GM23338 (cell line): ENCODE results near the gene FAM222A. TPM values are rescaled to one million over a fixed set of nuclear protein-coding genes. Genes with fewer than 3 reads are reported as not detected.

Source experiments
- ATAC-seq: fragments of 200-7000 bp; cut with Tn5 transposase; 3 replicates; pipeline ENCODE4 v1.9.1; 2020
- DNase-seq: peaks from one replicate; pipeline ENCODE4 v3.0.0-alpha.2; 2015; ENCODE audit warnings: low spot score
- H2AFZ ChIP-seq: fragments of 200-600 bp; sonication (generic); 2 replicates; pipeline ENCODE4 v1.8.0; 2016; ENCODE audit warnings: antibody characterized with exemption, mild to moderate bottlenecking, moderate library complexity
- H3F3A ChIP-seq: fragments of 200-600 bp; sonication (generic); replicated peaks from 2 replicates; pipeline ENCODE4 v1.8.0; 2017; ENCODE audit warnings: antibody characterized with exemption, mixed run types, low read depth
- H3K27ac ChIP-seq: fragments of 200-600 bp; sonication (generic); 2 replicates; pipeline ENCODE4 v1.6.1; 2016; ENCODE audit warnings: low read depth
- H3K27me3 ChIP-seq: fragments of 200-600 bp; sonication (generic); 2 replicates; pipeline ENCODE4 v1.8.0; 2016; ENCODE audit warnings: mild to moderate bottlenecking, mixed run types, moderate library complexity; ENCODE audit not compliant: insufficient read depth
- H3K36me3 ChIP-seq: fragments of 200-600 bp; sonication (generic); 2 replicates; pipeline ENCODE4 v1.8.0; 2016; ENCODE audit warnings: mild to moderate bottlenecking; ENCODE audit not compliant: insufficient read depth
- H3K4me1 ChIP-seq: fragments of 200-600 bp; sonication (generic); 2 replicates; pipeline ENCODE4 v1.8.0; 2016; ENCODE audit warnings: mild to moderate bottlenecking, moderate library complexity; ENCODE audit not compliant: insufficient read depth
- H3K4me2 ChIP-seq: fragments of 200-600 bp; sonication (generic); 2 replicates; pipeline ENCODE4 v1.7.1; 2017; ENCODE audit warnings: mixed run types
- H3K4me3 ChIP-seq: fragments of 200-600 bp; sonication (generic); 2 replicates; pipeline ENCODE4 v1.6.1; 2016; ENCODE audit warnings: mixed run types
- H3K79me2 ChIP-seq: fragments of 200-600 bp; sonication (generic); replicated peaks from 2 replicates; pipeline ENCODE4 v1.8.0; 2017; ENCODE audit warnings: mild to moderate bottlenecking; ENCODE audit not compliant: insufficient read depth
- H3K9me2 ChIP-seq: fragments of 200-600 bp; sonication (generic); 2 replicates; pipeline ENCODE4 v1.8.0; 2017; ENCODE audit not compliant: insufficient read depth
- H4K20me1 ChIP-seq: fragments of 200-600 bp; sonication (generic); replicated peaks from 2 replicates; pipeline ENCODE4 v1.8.0; 2017; ENCODE audit warnings: mild to moderate bottlenecking; ENCODE audit not compliant: insufficient read depth
- H3K27ac Mint-ChIP-seq: 2 replicates; pipeline ENCODE4 v1.8.0; 2020; ENCODE audit warnings: inconsistent platforms, mild to moderate bottlenecking, moderate library complexity, mixed read lengths
- H3K27me3 Mint-ChIP-seq: 3 replicates; pipeline ENCODE4 v1.8.0; 2022; ENCODE audit warnings: low read depth, mild to moderate bottlenecking, moderate library complexity, mixed read lengths, inconsistent platforms; ENCODE audit not compliant: insufficient read depth, poor library complexity
- H3K36me3 Mint-ChIP-seq: 3 replicates; pipeline ENCODE4 v1.8.0; 2021; ENCODE audit warnings: low read depth, mild to moderate bottlenecking, inconsistent platforms, moderate library complexity, mixed read lengths
- H3K4me1 Mint-ChIP-seq: 3 replicates; pipeline ENCODE4 v1.8.0; 2020; ENCODE audit warnings: mild to moderate bottlenecking, inconsistent platforms, mixed read lengths
- H3K4me3 Mint-ChIP-seq: 3 replicates; pipeline ENCODE4 v1.8.0; 2021; ENCODE audit warnings: moderate library complexity, mild to moderate bottlenecking, inconsistent platforms, mixed read lengths
- H3K9me3 Mint-ChIP-seq: 3 replicates; pipeline ENCODE4 v1.8.0; 2020; ENCODE audit warnings: moderate library complexity, mild to moderate bottlenecking, inconsistent platforms, mixed read lengths
- CREB1 ChIP-seq: fragments of 250-450 bp; sonication (Bioruptor Pico); IDR thresholded peaks from 2 replicates; pipeline ENCODE4 v1.5.0; 2020; ENCODE audit warnings: low read depth, mild to moderate bottlenecking, moderate library complexity
- EZH2 ChIP-seq: fragments of 200-600 bp; sonication (generic); IDR thresholded peaks from one replicate; pipeline ENCODE4 v1.8.0; 2017; ENCODE audit warnings: antibody characterized with exemption, mild to moderate bottlenecking, low read depth; ENCODE audit not compliant: unreplicated experiment
- EZH2phosphoT487 ChIP-seq: fragments of 200-600 bp; sonication (generic); IDR thresholded peaks from one replicate; pipeline ENCODE4 v1.8.1; 2018; ENCODE audit warnings: antibody characterized with exemption; ENCODE audit not compliant: unreplicated experiment
- NANOG ChIP-seq: IDR thresholded peaks from 2 replicates; pipeline ENCODE4 v1.6.1; 2016; ENCODE audit warnings: antibody characterized with exemption, borderline replicate concordance
- POLR2AphosphoS5 ChIP-seq: IDR thresholded peaks from 2 replicates; pipeline ENCODE4 v1.6.1; 2016; ENCODE audit warnings: antibody characterized with exemption, low read depth
- STAT1 ChIP-seq: IDR thresholded peaks from one replicate; pipeline ENCODE4 v1.6.1; 2016; ENCODE audit warnings: antibody characterized with exemption; ENCODE audit not compliant: unreplicated experiment
- ZNF114 ChIP-seq: fragments of 250-450 bp; sonication (Bioruptor Pico); IDR thresholded peaks from 2 replicates; pipeline ENCODE4 v1.5.0; 2020; ENCODE audit warnings: mild to moderate bottlenecking, moderate library complexity
- polyA plus RNA-seq: library from polyadenylated mRNA; unstranded; fragments of >200 nt; fragmentation: Nextera tagmentation; extraction: Ambion mirVana; gene quantifications from 2 replicates; pipeline ENCODE4 v1.2.1, GENCODE V29; 2016
- total RNA-seq: library from RNA; depleted of rRNA; stranded (reverse); fragments of >200 nt; shearing (Covaris generic); gene quantifications from 2 replicates; pipeline ENCODE4 v1.2.3, GENCODE V29; 2014
- TF ChIP-seq, protein P1 (sequence below): IDR thresholded peaks from 2 replicates; pipeline ENCODE4 v1.6.1; 2016; ENCODE audit warnings: antibody characterized with exemption
- TF ChIP-seq, protein P2 (sequence below), 2 experiments: fragments of 200-600 bp in 1 of 2; sonication (generic) in 1 of 2; conservative IDR thresholded peaks; 2 replicates each; pipeline versions ENCODE4 v1.5.1 to v1.6.1; 2016 to 2017; ENCODE audit warnings: antibody characterized with exemption in 2 of 2, low read depth in 2 of 2, mild to moderate bottlenecking in 2 of 2, moderate library complexity in 1 of 2

Gene FAM222A
- total and polyA plus RNA-seq, 2 experiments from 2014 or later = 0.78 to 2.1 TPM

DNA sequence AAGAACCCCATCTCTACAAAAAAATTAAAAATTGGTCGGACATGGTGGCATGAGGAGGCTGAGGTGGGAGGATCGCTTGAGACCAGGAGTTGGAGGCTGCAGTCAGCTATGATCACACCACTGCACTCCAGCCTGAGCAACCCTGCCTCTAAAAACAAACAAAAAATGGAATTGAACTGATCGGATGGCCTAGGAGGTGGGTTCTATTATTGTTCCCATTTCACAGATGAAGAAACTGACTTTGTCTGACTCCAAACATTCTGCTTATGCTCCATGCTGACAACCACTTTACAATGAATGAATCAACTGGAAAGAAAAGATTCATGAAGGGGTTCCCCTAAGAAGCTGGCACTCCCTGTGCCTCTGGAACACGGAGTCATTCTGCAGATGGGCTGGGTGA, 72.2 kb downstream of the FAM222A start:
- Histone ChIP-seq H3K27ac (no peak overlapping the region), H3K4me2 (no peak overlapping the region), H3K9me2 (no peaks in the 10 kb centered on the region), H3K36me3 (no peaks in the 10 kb centered on the region), H3K4me3 (no peak overlapping the region), H3K4me1 (no peaks in the 10 kb centered on the region), H3K79me2 (no peaks in the 10 kb centered on the region), H2AFZ (no peak overlapping the region), H3F3A (no peaks in the 10 kb centered on the region), H3K27me3 (no peaks in the 10 kb centered on the region), H4K20me1 (no peaks in the 10 kb centered on the region)
- DNase-seq = no peak
- TF ChIP-seq, protein P1, sequence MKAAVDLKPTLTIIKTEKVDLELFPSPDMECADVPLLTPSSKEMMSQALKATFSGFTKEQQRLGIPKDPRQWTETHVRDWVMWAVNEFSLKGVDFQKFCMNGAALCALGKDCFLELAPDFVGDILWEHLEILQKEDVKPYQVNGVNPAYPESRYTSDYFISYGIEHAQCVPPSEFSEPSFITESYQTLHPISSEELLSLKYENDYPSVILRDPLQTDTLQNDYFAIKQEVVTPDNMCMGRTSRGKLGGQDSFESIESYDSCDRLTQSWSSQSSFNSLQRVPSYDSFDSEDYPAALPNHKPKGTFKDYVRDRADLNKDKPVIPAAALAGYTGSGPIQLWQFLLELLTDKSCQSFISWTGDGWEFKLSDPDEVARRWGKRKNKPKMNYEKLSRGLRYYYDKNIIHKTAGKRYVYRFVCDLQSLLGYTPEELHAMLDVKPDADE = no peak
- no peak for TF ChIP-seq EZH2
- no peak for TF ChIP-seq EZH2phosphoT487
- no peak for TF ChIP-seq CREB1
- TF ChIP-seq NANOG = no peak
- TF ChIP-seq, protein P2, sequence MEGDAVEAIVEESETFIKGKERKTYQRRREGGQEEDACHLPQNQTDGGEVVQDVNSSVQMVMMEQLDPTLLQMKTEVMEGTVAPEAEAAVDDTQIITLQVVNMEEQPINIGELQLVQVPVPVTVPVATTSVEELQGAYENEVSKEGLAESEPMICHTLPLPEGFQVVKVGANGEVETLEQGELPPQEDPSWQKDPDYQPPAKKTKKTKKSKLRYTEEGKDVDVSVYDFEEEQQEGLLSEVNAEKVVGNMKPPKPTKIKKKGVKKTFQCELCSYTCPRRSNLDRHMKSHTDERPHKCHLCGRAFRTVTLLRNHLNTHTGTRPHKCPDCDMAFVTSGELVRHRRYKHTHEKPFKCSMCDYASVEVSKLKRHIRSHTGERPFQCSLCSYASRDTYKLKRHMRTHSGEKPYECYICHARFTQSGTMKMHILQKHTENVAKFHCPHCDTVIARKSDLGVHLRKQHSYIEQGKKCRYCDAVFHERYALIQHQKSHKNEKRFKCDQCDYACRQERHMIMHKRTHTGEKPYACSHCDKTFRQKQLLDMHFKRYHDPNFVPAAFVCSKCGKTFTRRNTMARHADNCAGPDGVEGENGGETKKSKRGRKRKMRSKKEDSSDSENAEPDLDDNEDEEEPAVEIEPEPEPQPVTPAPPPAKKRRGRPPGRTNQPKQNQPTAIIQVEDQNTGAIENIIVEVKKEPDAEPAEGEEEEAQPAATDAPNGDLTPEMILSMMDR (conservative IDR thresholded peaks at IDR 0.05; ENCODE audit: low read depth in 2 of 2) = no peak
- no peak for TF ChIP-seq POLR2AphosphoS5
- Mint-ChIP-seq H3K27me3 (peaks cover 15% of the 10 kb centered on the region), H3K36me3 (no peaks in the 10 kb centered on the region), H3K9me3 (peaks cover 4% of the 10 kb centered on the region; the same call in 2 of the 3 replicates), H3K4me3 (no peak overlapping the region), H3K4me1 (no peaks in the 10 kb centered on the region), H3K27ac (no peak overlapping the region)
- ATAC-seq = no peak

DNA sequence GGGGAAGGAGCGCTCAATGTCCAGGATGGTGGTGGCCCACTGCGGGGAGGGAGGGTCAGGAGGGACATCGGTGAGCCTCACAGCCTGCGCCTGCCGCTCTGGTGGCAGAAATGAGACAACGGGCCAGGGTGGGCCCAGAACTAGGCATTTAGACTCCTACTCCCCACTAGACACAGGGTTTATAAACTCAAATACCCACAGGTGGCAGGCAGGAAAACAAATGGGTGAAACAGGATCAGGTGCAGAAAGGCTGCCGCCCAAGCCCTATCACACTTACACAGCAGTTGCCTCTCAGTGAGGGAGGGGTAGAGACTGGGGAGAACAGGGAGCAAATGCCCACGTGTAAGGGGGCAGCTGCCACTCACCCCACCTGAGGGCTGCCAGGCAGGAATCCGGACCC, 73.2 kb downstream of the FAM222A start:
- DNase-seq = no peak
- H3K4me1 ChIP-seq = no peaks in the 10 kb centered on the region
- H3K27me3 ChIP-seq = no peaks in the 10 kb centered on the region
- H3K4me3 ChIP-seq = no peak overlapping the region
- no peak for ATAC-seq
- H3K27ac ChIP-seq = no peak overlapping the region
- H3K9me2 ChIP-seq = no peaks in the 10 kb centered on the region
- TF ChIP-seq EZH2phosphoT487 = no peak
- no peak overlapping the region for H3K4me3 Mint-ChIP-seq
- H3K27ac Mint-ChIP-seq = no peak overlapping the region
- H3K27me3 Mint-ChIP-seq = peaks cover 14% of the 10 kb centered on the region
- H3K79me2 ChIP-seq = no peaks in the 10 kb centered on the region
- no peaks in the 10 kb centered on the region for H4K20me1 ChIP-seq
- H3K4me1 Mint-ChIP-seq = no peaks in the 10 kb centered on the region
- no peaks in the 10 kb centered on the region for H3K36me3 Mint-ChIP-seq
- H2AFZ ChIP-seq = no peak overlapping the region
- H3K9me3 Mint-ChIP-seq = peaks cover 2% of the 10 kb centered on the region; the same call in 1 of the 3 replicates
- no peaks in the 10 kb centered on the region for H3K36me3 ChIP-seq
- no peaks in the 10 kb centered on the region for H3F3A ChIP-seq
- no peak overlapping the region for H3K4me2 ChIP-seq

DNA sequence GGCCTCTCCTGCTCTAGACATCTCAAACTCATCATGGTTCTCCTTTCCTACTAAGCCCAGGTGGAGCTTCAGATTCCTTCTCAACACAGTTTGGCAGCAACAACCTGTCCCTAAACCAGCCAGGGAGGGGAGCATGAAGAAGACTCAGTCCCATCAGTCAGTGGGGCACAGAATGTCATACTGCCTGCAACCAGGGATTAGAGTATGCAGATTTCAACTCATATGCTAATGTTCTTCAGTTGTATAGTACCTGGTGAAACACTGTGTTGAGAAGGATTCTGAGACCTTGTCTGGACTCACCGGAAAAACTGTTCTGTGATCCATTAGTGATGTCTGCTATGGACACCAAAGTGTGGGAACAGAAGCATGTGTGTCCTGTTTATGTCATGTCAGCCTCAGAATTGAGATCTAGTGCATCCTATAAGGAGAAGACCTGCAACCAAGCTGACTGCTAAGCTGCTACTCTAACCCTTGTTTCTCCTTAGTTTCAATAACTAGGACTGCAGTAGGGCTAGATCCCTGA, 76.0 kb downstream of the FAM222A start:
- Histone ChIP-seq H3K4me2 (no peak overlapping the region), H3K79me2 (no peaks in the 10 kb centered on the region), H3K4me1 (no peaks in the 10 kb centered on the region), H3K27ac (no peak overlapping the region), H3K27me3 (no peaks in the 10 kb centered on the region), H4K20me1 (no peaks in the 10 kb centered on the region), H2AFZ (no peak overlapping the region), H3K4me3 (no peak overlapping the region), H3K36me3 (no peaks in the 10 kb centered on the region), H3K9me2 (no peaks in the 10 kb centered on the region), H3F3A (no peaks in the 10 kb centered on the region)
- Mint-ChIP-seq H3K9me3 (no peaks in the 10 kb centered on the region), H3K4me3 (no peak overlapping the region), H3K4me1 (no peaks in the 10 kb centered on the region; the same call in 2 of the 3 replicates), H3K27ac (no peak overlapping the region), H3K27me3 (peaks cover 7% of the 10 kb centered on the region), H3K36me3 (no peaks in the 10 kb centered on the region)
- DNase-seq (no peak), ATAC-seq (no peak)
- TF ChIP-seq STAT1 (no peak), EZH2 (no peak), EZH2phosphoT487 (no peak), POLR2AphosphoS5 (no peak), ZNF114 (CRISPR knock-in tag) (no peak)
- TF ChIP-seq, protein P1 = no peak
- TF ChIP-seq, protein P2 (conservative IDR thresholded peaks at IDR 0.05; ENCODE audit: low read depth in 2 of 2) = no peak
